Hepatocyte (in vitro differentiated cells): ENCODE measurements around the gene RBM47. TPM values are rescaled to one million over a fixed set of nuclear protein-coding genes. Genes with fewer than 3 reads are reported as not detected.

Source experiments
- DNase-seq: peaks from one replicate; pipeline ENCODE4 v3.0.0-alpha.2; 2016; ENCODE audit warnings: low spot score
- H2AFZ ChIP-seq: fragments of 200-600 bp; sonication (generic); 2 replicates; pipeline ENCODE4 v1.6.0; 2016; ENCODE audit warnings: antibody characterized with exemption, mild to moderate bottlenecking
- H3K27ac ChIP-seq: fragments of 200-600 bp; sonication (generic); 2 replicates; pipeline ENCODE4 v1.5.1; 2016; ENCODE audit warnings: mild to moderate bottlenecking
- H3K27me3 ChIP-seq: fragments of 200-600 bp; sonication (generic); 2 replicates; pipeline ENCODE4 v1.6.1; 2016
- H3K36me3 ChIP-seq: fragments of 200-600 bp; sonication (generic); replicated peaks from 2 replicates; pipeline ENCODE4 v1.5.1; 2016; ENCODE audit warnings: low read depth; ENCODE audit not compliant: insufficient read depth
- H3K4me1 ChIP-seq: fragments of 200-600 bp; sonication (generic); 2 replicates; pipeline ENCODE4 v1.5.1; 2016; ENCODE audit warnings: mild to moderate bottlenecking, moderate library complexity; ENCODE audit not compliant: insufficient read depth
- H3K4me2 ChIP-seq: fragments of 200-600 bp; sonication (generic); 2 replicates; pipeline ENCODE4 v1.6.0; 2016
- H3K4me3 ChIP-seq: fragments of 200-600 bp; sonication (generic); 2 replicates; pipeline ENCODE4 v1.5.1; 2016; ENCODE audit warnings: mild to moderate bottlenecking
- H3K79me2 ChIP-seq: fragments of 200-600 bp; sonication (generic); 2 replicates; pipeline ENCODE4 v1.6.0; 2017; ENCODE audit warnings: mild to moderate bottlenecking
- H3K9me2 ChIP-seq: fragments of 200-600 bp; sonication (generic); replicated peaks from 2 replicates; pipeline ENCODE4 v1.6.0; 2017; ENCODE audit warnings: mild to moderate bottlenecking; ENCODE audit not compliant: insufficient read depth
- H3K9me3 ChIP-seq: fragments of 200-600 bp; sonication (generic); 2 replicates; pipeline ENCODE4 v1.5.1; 2016; ENCODE audit warnings: low read depth, mild to moderate bottlenecking
- H4K20me1 ChIP-seq: fragments of 200-600 bp; sonication (generic); 2 replicates; pipeline ENCODE4 v1.6.0; 2016; ENCODE audit warnings: mild to moderate bottlenecking; ENCODE audit not compliant: insufficient read depth, poor library complexity, severe bottlenecking
- EZH2 ChIP-seq: fragments of 200-600 bp; sonication (generic); IDR thresholded peaks from 2 replicates; pipeline ENCODE4 v1.6.1; 2016; ENCODE audit warnings: antibody characterized with exemption, mild to moderate bottlenecking, borderline replicate concordance
- EZH2phosphoT487 ChIP-seq: fragments of 200-600 bp; sonication (generic); IDR thresholded peaks from one replicate; pipeline ENCODE4 v1.6.1; 2018; ENCODE audit warnings: antibody characterized with exemption, mild to moderate bottlenecking, low read depth, moderate library complexity; ENCODE audit not compliant: unreplicated experiment, severe bottlenecking
- WGBS: methylation state at CpG from one replicate; pipeline ENCODE4 v1.1.6; 2016; ENCODE audit warnings: low lambda C conversion rate; ENCODE audit errors: missing lambda C conversion rate; 5-methylcytosine and 5-hydroxymethylcytosine counted together
- polyA plus RNA-seq: library from polyadenylated mRNA; unstranded; fragments of >200 nt; fragmentation: Nextera tagmentation; extraction: Ambion mirVana; gene quantifications from 2 replicates; pipeline ENCODE4 v1.2.1, GENCODE V29; 2016
- total RNA-seq: library from RNA; depleted of rRNA; stranded (reverse); fragments of >200 nt; gene quantifications from 2 replicates; pipeline ENCODE4 v1.2.3, GENCODE V29; 2014
- TF ChIP-seq, protein P1 (sequence below): fragments of 200-600 bp; sonication (generic); IDR thresholded peaks from 2 replicates; pipeline ENCODE4 v1.5.1; 2016; ENCODE audit warnings: antibody characterized with exemption, mild to moderate bottlenecking; ENCODE audit not compliant: poor library complexity

The RBM47 gene
- total RNA-seq (126 and 137 TPM in 2 replicates), polyA plus RNA-seq (44.9 and 49.8 TPM in 2 replicates)

DNA sequence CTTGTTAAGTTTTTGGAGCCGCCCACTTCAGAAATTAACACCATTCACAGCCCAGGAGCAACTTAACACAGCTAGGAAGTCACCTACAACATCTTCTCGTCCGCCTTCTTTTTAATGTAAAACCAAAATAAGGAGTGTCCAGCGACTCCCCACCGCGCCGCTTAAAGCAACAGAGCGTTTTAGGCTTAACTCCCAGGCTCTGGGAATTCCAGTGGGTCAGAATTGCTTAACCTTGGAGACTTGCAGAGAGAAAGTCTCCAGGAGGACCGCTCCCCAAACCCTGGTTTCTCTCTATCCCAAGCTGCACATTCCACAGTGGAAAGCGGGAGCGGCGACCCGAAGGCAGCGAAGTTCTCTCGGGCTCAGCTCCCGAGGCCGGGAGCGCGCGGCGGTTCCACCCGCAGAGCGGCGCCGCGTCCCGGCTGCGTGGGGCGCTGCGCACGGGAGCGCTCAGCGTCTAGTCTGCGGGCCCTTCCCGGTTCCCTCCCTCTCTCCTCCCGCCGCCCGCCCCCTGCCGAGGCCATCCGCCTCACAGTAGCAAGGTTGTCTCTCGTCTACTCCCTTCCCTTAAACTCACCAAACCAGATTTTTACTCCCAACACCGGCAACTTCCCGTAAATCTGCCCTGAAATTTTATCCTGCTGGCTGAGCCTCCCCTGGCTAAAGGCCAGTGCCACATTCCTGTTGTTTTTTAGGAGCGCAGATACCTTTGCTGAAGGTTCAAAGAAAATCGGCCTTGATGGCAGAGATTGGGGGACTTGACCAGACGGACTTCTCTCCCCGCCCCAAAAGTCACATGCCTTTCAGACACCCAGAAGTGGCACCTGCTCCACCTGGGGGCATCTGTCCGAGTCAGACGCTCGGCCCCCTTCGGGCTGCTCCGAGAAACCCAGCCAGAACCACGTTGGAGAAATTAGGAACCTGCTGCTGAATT lies at the start of gene RBM47:
RBM47 (minus strand) TSS at position 464 of the 934 bp plus-strand sequence. CDS start 190,971 bp downstream, outside the sequence.
- Histone ChIP-seq H3K9me2 (no peaks in the 10 kb centered on the region), H2AFZ (peak within 1 kb of the TSS; percentile 57), H3K27me3 (no peaks in the 10 kb centered on the region), H3K79me2 (peaks cover 36% of the 10 kb centered on the region), H4K20me1 (no peaks in the 10 kb centered on the region), H3K4me2 (peak within 1 kb of the TSS; percentile 81), H3K36me3 (no peaks in the 10 kb centered on the region), H3K27ac (peak within 1 kb of the TSS; percentile 98), H3K4me1 (peaks cover 14% of the 10 kb centered on the region), H3K9me3 (no peaks in the 10 kb centered on the region), H3K4me3 (peak within 1 kb of the TSS; percentile 58)
- 2% methylated on average over 33 of the region's 53 CpGs for WGBS
- peak; percentile 90 for DNase-seq
- TF ChIP-seq EZH2 = no peak
- TF ChIP-seq, protein P1, sequence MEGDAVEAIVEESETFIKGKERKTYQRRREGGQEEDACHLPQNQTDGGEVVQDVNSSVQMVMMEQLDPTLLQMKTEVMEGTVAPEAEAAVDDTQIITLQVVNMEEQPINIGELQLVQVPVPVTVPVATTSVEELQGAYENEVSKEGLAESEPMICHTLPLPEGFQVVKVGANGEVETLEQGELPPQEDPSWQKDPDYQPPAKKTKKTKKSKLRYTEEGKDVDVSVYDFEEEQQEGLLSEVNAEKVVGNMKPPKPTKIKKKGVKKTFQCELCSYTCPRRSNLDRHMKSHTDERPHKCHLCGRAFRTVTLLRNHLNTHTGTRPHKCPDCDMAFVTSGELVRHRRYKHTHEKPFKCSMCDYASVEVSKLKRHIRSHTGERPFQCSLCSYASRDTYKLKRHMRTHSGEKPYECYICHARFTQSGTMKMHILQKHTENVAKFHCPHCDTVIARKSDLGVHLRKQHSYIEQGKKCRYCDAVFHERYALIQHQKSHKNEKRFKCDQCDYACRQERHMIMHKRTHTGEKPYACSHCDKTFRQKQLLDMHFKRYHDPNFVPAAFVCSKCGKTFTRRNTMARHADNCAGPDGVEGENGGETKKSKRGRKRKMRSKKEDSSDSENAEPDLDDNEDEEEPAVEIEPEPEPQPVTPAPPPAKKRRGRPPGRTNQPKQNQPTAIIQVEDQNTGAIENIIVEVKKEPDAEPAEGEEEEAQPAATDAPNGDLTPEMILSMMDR = peak; percentile 18

DNA sequence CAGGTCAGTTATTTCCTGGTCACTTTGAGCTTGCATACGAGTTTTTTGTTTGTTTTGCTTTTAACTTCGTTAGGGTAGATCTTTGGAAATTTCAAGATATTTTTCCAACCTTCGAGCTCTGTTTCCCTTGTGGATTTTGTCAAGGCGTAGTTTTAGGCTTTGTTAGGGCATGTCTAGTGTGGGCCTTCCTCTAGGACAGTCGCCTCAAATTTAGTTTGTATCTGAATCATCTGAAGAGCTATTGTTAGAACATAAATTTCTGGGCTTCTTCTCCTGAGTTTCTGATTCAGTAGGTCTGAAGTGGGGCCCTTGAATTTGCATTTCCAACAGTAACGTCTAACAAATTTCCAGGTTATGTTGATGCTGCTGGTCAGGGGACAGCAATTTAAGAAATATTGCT lies 48.8 kb upstream of the RBM47 start:
- H3K27me3 ChIP-seq = no peaks in the 10 kb centered on the region
- no peak overlapping the region for H3K4me3 ChIP-seq
- H3K9me3 ChIP-seq = no peaks in the 10 kb centered on the region
- no peak for DNase-seq
- no peak overlapping the region for H3K4me2 ChIP-seq
- WGBS = 85% methylated on average over 6 of the region's 6 CpGs
- H3K4me1 ChIP-seq = no peaks in the 10 kb centered on the region
- TF ChIP-seq EZH2phosphoT487 (no peak), EZH2 (no peak)
- TF ChIP-seq, protein P1 = no peak
- no peaks in the 10 kb centered on the region for H3K9me2 ChIP-seq
- no peaks in the 10 kb centered on the region for H3K79me2 ChIP-seq
- no peaks in the 10 kb centered on the region for H3K36me3 ChIP-seq
- no peak overlapping the region for H3K27ac ChIP-seq
- H4K20me1 ChIP-seq = no peaks in the 10 kb centered on the region
- no peak overlapping the region for H2AFZ ChIP-seq

DNA sequence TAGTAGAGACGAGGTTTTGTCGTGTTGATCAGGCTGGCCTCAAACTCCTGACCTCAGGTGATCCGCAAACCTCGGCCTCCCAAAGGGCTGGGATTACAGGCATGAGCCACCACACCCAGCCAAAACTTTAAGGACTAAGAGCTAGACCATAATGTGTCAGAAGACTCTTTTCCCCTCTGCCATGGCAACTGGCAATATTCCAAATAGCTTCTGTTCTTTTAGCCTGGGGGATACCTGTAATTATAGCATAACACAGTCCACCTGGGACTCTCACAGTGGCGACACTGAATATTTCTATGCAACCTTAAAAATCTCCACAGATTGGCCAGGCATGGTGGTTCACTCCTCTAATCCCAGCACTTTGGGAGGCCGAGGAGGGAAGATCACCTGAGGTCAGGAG lies 45.5 kb upstream of the RBM47 start:
- WGBS = 91% methylated on average over 6 of the region's 6 CpGs
- no peak overlapping the region for H2AFZ ChIP-seq
- no peak for DNase-seq
- H3K27me3 ChIP-seq = no peaks in the 10 kb centered on the region
- TF ChIP-seq EZH2phosphoT487 = no peak
- TF ChIP-seq, protein P1 = no peak
- no peak for TF ChIP-seq EZH2
- H3K4me3 ChIP-seq = no peak overlapping the region
- no peaks in the 10 kb centered on the region for H4K20me1 ChIP-seq
- H3K4me2 ChIP-seq = no peak overlapping the region
- no peaks in the 10 kb centered on the region for H3K36me3 ChIP-seq
- H3K9me2 ChIP-seq = no peaks in the 10 kb centered on the region
- no peaks in the 10 kb centered on the region for H3K79me2 ChIP-seq
- no peak overlapping the region for H3K27ac ChIP-seq
- peaks cover 3% of the 10 kb centered on the region for H3K4me1 ChIP-seq
- H3K9me3 ChIP-seq = no peaks in the 10 kb centered on the region
